GM18867 (cell line): ENCODE data around the gene PIM3.
"Not testable (repeated sequence)": the region's sequence is repeated elsewhere in the genome, so short reads cannot be mapped to it uniquely, and the experiment has no call there.

ENCODE experiments used
- ATAC-seq: cut with Tn5 transposase; IDR thresholded peaks from one replicate; pipeline ENCODE4 v1.9.1; 2021; ENCODE audit warnings: mild to moderate bottlenecking, moderate library complexity; ENCODE audit not compliant: unreplicated experiment

PIM3 gene

DNA sequence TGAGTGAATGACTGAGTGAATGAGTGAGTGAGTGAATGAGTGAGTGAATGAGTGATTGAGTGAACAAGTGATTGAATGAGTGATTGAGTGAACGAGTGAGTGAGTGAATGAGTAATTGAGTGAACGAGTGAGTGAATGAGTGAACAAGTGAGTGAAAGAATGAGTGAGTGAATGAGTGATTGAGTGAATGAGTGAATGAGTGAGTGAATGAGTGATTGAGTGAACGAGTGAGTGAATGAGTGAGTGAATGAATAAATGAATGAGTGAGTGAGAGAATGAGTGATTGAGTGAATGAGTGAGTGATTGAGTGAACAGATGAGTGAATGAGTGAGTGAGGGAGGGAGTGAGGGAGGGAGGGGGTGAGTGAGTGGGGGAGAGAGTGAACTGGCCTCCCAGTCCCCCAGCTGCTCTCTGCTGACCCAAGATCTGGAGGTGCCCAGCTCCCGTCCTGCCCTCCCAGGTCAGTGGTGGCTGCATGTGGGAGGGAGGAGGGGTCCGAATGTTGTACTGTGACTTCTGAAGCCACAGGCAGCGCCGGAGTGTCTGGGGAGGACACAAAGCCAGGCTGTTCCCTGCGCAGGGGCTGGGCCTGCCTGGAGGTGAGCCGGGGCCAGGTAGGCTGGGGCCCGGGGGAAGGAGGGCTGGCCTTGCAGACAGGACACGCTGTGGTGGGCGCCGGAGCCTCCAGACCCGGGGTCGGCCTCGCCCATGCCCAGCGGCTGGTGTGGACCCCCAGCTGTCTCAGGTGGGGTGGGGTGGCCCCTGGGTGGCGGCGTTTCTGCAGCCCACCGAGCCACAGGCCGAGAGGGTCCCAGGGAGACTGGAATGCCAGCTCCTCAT lies 17.8 kb upstream of the PIM3 start:
- ATAC-seq, result no peak

DNA sequence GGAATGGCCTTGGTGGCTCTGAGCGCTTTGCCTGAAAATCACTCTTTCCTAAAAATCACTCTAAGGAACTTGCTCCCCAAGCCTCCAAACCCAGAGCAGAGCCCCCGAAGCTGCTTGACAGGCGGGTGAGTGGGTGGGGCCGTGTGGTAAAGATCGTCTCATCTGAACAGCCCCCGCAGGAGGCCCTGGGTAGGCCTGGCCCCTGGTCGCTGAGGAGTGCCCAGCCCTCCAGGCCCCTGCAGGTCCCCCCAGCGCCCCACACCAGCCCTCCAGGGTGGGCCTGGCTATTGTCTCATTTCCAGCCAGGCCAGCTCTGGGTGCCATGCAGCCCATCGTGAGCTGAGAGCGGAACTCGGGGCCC lies 17.2 kb upstream of the PIM3 start:
- no peak for ATAC-seq

DNA sequence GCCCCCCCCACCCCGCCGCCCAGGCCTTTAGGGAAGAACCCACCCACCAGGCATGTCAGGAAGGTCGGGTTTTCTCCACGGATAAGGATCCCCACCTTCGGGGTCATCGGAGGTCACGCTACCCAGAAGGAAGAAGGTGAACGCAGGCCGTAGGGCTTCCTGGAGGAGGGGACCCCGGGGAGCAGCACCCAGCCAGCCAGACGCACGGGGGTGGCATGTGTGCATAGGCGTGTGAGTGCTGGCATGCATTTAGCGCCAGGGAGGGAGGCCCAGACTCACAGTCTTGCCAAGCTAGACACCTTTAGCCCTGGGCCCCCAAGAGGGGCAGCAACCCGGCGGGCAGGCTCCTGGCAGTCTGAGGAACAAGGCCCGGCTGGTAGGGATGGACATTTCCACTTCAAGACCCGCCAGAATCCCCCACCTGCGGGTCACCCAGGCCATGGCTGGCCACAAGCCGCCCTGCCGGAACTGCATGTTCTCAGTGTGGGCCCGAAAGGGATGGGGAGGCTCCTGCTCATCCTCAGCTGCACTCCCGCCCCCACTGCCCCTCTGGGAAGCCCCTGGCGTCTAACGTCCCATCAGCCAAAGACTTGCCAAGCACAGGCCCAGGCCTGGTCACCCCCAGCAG lies 16.7 kb upstream of the PIM3 start:
- ATAC-seq, result no peak

DNA sequence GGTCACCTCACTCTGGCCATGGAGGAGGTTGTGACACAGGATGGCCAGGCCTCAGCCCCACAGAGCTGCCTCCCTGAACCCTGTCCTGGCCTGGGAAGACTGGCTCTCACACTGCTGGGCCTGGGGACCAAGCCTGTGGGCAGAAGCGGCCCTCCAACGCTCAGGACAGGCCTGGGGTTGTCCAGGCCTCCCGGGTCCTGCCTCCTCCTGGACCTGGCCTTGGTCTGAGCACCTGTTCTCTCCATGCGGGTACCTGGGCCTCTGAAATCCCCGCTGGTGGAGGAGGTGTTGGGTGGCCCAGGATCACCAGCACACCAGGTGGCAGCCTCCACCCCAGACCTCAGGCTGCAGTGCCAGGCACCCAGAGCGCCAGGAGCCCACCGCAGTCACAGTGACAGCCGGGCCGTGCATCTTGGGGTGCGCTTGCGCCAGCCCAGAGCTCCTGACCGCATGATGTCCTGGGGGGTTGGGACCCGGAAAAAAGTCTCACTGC lies 16.1 kb upstream of the PIM3 start:
- ATAC-seq, result no peak

DNA sequence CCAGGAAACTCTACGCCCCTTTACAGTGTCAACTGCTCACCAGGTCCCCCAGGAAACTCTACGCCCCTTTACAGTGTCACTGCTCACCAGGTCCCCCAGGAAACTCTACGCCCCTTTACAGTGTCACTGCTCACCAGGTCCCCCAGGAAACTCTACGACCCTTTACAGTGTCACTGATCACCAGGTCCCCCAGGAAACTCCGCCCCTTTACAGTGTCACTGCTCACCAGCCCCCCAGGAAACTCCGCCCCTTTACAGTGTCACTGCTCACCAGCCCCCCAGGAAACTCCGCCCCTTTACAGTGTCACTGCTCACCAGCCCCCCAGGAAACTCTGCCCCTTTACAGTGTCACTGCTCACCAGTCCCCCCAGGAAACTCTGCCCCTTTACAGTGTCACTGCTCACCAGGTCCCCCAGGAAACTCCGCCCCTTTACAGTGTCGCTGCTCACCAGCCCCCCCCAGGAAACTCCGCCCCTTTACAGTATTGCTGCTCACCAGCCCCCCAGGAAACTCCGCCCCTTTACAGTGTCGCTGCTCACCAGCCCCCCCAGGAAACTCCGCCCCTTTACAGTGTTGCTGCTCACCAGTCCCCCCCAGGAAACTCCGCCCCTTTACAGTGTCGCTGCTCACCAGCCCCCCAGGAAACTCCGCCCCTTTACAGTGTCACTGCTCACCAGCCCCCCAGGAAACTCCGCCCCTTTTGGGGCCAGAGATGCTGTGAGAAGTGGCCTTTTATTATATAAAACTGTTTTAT lies 15.4 kb upstream of the PIM3 start:
- ATAC-seq, result not testable (repeated sequence)

DNA sequence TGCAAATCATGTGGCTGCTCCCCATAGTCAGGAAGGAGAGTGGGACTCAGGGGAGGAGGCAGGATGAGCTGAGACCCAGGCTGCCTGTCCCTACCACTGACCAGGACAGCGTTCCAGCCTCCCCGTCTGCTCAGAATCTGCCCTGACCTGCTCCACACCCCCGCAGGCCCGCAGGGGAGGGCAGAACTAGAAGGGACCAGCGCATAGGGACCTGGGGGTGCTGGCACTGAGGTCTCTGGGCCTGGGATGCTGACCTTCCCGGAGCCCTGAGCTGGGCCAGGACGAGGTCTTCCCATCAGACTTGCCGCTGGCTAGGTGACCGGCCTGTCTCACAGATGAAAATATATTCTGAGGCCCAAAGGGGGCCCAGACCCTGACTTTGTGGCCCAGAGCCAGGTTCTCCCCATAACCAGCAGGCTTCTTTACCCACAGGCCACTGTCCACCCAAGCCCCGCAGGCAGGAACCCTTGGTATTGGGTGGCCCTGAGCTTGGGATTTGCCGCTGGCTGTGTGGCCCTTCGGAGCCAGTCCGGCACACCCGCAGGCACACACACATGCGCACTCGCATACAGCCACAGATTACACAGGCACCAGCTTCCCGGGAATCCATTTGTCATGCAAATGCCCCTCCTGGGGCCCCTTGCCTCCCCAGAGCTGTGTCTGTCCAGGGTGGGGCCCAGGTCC lies 13.8 kb upstream of the PIM3 start:
- ATAC-seq, result no peak

DNA sequence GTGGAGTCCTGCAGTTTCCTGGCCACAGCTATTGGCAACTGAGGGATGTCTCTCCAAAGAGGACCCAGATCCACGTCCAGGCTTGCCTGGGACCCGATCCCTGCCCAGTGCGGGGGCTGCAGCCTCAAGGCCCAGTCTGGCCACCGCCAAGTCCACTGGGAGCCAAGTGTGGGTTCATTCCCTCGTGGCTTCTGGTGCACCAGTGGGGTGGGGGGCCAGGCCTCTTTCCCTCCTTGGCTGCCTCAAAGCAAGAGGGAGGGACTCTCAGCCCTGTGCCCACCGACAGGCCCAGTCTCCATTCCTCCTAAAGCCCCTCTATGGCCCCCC lies 13.3 kb upstream of the PIM3 start:
- no peak for ATAC-seq

DNA sequence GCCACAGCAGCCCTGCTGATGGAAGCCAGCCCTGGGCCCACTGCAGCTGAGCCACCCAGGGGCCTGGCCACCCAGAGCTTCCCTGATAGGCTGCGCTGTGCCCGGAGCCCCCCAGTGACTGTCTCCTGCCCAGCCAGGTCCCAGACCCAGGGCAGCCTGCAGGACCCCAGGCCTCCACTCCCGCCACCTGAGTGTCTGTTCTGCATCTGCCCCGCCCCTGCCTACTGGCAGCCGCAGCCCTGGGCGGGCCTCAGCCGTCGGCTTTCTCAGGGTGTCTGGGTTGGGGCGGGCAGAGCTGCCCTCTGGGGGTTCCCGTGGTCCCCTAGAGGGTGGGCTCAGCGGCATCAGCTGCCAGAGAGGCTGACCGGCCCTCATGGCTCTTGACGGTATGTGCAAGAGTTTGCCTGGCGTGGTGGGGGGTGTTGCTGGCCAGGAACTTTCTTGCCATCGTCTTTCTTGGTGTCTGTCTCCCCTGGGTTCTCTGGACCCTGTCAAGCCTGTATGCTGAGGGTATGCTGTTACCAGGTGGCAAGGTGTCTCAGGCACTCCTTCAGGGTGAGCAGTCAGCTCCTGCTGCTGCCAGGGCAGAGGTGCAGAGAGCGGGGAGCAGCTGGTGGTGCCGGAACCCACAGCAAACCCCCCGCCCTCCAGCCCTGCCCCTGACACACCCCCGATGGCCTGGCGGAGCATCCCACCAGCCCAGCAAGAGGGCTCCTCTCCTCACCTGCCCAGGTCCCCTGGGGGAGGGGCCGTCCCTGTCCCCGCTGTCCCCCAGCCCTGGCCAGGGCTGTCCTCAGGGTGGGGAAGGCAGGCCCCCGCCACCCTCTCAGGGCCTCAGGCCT lies 12.2 kb upstream of the PIM3 start:
- ATAC-seq, result no peak

DNA sequence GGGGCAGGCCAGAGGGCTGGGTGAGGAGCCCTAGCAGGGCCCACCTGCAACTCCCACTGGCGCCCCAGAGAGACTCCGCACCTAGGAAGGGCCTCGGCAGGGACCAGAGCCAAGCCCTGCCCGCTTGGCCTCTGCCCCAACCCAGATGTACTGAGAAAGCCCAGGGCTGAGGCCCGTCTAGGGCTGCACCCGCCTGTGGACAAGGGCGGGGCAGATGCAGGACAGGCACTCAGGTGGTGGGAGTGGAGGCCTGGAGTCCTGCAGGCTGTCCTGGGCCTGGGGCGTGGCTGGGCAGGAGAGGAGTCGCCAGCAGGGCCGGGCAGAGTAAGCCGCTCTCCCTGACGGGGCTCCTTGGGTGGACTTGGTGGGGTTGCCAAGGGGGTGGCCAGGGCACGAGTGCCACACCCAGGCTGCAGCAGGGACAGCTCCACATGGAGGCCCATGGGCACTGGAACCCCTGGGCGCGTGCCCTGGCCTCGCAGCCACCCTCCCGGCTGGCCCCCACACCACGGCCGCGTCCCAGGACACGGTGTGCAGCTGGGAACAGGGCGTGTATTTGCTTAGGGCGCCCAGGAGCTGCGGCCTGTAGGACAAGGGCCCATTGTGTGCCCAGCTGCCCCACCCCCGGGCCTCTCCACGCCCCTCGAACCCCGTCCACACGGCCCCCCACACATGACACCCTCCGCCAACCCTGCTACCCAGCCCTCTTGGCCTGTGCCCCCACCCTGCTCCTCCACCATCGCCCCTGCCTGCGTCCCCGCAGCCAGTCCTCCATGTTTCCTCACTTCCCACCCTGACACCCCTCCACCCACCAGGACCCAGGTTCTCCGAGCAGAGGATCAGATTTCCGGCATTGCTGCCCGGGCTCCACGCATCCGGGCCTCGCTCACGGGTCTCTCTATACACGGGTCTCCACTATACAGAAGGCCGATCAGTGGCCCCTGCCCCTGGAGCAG lies 11.3 kb upstream of the PIM3 start:
- no peak for ATAC-seq

DNA sequence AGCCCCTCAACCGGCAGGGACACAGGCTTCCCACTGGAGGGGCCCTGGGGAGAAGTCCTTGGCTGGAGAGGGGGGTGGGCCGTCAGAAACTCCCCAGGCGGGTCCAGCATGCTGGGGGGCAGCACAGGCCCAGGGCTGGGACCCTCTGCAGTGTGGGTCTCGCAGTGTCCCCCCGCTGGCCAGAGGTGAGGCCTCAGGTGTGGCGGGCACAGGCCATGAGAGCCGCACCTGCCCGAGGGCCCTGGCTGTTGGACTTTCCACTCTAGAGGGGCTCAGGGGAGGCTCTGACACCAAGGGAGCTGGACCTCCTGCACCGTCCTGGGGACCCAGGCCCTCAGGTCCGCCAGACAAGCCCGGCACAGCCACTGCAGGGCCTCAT lies 10.7 kb upstream of the PIM3 start:
- no peak for ATAC-seq

DNA sequence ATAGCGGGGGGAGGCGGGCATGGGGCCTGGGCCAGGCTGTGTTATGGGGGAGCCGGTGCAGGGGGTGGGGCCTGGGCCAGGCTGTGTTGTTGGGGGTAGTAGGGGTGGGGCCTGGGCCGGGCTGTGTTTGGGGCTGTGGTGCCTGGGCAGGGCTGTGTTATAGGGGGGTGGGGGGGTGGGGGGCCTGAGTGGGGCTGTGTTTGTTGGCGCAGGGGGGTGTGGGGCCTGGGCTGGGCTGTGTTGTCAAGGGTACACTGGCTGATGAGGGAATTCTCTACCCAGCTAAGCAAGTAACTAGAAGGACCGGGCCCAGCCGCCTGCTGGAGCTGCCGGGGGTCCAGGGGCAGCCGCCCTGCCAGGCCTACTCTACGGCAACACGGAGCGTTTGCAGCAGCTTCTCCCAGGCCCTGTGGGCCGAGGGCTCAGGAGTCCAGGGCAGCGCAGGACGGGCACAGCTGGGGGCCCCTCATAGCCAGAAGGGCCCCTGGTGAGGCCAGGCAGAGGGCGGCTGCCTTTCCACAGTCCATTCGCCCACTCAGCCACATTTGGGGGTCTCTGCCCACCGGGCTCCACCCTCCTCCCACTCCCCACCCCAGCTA lies 10.1 kb upstream of the PIM3 start:
- ATAC-seq, result no peak

DNA sequence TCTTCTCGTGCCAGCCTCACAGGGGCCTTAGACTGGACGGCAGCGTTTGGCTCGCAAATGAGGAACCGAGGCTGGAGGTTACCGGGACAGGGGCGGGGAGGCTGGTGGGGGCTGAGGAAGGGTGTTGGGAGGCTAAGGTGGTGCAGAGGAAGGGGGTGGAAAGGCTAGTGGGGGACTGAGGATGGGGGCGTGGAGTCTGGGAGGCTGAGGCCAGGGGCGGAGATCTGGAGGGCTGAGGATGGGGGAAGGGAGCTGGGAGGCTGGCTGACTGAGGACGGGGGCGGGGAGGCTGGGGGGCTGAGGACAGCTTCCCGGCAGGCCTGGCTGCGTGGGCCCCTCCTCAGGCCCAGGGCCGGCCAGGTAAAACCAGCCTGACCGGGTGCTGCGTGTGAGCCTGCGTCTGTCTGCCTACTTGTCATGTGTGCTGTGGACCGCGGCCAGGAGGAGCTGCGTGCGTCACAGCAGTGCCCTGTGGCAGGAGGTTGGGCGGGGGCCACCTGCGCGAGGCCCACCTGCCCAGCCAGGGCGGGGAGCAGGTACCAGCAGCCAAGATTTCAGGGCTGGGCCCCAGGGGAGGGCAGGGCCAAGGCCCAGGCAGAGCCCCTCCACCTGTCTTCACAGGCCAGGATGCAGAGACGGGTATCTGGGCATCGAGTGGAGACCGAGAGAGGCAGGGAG lies 9.4 kb upstream of the PIM3 start:
- no peak for ATAC-seq

DNA sequence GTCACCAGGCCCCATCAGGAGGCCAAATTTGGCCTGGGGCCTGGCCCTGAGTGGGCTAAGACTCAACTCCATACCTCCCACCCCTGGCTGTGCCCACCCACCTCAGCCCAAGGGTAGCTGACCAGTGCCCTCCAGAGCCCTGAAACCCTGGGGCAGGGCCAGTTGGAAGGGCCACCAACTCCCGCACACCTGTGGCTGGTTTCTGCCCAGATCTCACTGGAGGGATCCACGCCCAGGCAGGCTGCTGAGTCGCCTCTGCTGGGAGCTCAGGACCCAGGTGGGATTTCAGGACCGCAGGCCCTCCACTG lies 8.9 kb upstream of the PIM3 start:
- ATAC-seq, result no peak

DNA sequence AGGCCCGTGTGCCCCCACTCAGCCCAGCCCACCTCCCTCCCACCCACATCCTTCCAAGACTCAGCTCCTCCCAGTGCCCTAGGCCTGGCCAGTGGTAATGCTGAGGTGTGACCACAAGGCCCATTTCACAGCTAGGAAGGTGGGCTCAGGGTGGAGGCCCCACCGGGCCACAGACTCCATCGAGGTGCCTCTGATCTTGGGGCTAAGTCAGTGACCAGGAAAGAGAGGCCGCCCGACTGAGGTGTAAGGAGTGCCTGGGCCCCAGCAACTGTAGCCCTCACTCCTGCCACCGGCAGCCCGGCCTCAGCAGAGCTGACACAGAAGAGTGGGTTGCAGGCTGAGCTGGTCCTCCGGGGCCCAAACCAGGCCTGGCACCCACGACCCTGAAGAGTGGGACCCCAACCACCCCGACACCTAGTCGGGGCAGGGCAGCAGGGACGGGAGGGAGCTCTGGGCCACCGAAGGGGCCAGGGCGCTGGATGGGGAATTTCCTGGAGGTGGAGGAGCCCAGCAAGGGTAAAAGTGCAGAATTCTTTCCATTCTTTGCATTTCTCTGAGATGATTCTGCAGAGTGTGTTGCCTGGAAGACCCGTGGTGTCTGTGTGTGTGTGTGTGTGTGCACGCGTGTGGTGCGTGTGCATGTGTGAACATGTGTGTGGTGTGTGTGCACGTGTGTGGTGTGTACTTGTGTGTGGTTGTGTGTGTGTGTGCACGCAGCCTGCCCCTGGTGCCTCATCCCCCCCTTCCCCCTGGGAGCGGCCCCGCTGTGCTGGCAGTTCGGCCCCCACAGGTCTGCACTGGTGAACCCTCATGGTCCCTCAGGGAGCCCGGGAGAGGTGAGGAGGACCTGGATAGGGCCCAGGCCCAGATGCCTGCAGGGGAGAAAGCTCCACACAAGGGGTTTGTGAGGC lies 8.3 kb upstream of the PIM3 start:
- ATAC-seq, result no peak

DNA sequence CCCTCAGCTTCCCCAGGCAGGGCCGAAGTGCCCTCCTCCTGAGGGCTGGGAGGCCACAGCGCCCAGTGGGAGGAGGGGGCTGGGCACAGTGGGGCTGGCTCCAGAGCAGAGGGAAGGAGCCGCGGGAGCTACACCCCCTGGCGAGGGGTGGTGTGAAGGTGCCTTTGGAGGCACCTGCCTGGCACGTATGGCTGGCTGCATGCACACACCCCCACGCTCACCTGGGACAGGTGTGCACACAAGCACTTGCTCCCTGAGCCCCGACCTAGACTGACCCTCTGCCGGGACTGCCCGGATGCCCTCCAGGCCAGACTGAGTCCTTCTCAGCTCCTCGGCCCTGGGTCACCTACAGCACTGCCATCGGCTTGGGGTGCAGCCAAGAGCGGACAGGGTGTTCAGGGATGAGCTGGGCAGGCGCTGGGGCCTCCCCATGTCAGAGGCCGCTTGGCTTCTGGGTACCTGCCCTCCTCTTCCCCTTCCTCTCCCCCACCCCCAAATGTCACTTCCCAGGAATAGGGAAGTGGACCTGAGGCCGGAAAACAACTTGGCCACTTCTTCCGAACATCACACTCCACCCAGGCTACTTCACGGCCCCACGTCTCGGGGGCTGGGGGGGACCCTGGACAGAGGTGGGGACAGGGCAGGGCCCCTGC lies 7.4 kb upstream of the PIM3 start:
- ATAC-seq, result no peak

DNA sequence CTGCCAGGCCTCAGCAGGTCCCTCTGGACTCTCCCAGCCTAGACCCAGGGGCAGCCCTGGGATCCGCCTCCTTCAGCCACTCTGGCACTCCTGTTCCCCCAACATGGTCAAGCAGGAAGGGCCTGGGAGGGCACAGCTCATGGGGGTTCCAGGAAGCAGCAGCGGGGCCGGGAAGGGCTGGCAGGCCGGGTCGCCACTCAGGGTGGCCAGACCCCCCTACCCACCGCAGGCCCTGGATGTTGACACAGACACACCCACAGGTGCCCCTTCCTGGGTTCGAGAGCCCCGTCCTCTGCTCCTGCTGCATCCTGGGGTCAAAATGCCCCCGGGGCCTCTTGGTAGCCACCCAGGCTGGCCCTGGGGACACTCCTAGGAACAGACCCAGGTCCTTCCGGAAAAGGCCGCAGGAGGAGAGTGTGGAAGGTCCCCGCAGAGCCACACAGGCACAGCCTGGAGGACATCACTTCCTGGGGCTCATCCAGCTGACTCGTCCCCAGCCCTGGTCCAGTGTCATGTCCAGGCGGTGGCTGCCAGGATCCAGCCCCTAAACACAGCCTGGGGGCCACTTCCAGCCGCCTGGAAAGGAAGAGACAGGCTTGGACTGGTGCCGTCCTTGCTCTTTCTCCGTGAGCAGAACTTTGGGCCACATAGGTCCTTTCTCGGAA lies 6.8 kb upstream of the PIM3 start:
- no peak for ATAC-seq

DNA sequence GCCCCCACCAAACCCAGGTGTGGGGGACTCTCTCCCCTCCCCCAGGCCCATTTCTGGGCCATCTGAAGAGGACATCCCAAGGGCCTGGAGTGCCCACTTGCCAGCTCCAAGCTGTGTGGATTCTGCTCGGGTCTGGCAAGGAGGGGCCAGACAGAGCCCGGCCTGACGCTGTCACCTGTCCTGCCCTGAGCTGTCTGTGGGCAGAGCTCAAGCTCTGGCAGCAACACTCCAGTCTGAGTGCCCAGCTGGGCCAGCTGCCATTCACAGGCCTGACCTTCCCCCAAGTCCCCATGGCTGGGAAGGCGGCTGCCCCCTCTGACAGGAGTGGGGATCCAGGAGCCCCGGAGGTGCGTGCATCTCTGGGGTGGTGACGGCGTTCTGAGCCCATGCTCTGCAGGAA lies 6.2 kb upstream of the PIM3 start:
- ATAC-seq, result no peak
